Measurements from ENCODE around the gene CGNL1.

The CGNL1 gene

GRCh38 chr15:57352535-57353316, 23.6 kb upstream of the CGNL1 start:
- no peak for FAIRE-seq

GRCh38 chr15:57353317-57353804, 22.9 kb upstream of the CGNL1 start:
- no peak for FAIRE-seq

DNA sequence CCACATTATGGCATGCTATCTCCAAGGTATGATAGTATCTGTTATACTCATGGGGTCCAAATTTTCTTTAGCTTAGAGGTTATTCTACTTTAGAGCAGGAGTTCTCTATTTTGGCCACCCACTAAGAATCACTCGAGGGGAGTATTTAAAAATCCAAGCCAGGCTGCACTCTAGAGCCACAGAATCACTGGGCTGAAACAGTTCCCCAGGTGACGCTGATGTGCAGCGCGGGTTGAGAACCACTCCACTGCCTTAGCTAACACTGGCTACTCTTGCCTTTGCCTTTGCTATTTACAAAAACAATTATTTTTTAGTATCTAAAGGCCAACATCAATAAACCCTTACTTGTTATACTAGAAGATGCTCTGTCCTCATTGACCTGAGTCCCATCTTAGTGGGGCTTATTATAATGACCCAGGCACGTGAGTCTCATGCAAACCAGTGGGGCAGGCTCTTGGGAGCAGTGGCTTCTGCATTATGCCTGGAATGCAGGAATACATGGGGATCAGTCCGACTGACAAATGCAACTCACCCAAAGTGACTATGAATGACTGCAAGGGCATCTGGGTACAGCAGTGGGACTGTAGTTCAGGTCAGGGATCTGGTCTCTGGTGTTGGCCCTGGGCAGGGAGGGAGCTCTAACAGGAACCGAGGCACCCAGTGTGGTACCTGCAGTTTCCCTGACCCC, 21.7 kb upstream of the CGNL1 start:
- FAIRE-seq = no peak

DNA sequence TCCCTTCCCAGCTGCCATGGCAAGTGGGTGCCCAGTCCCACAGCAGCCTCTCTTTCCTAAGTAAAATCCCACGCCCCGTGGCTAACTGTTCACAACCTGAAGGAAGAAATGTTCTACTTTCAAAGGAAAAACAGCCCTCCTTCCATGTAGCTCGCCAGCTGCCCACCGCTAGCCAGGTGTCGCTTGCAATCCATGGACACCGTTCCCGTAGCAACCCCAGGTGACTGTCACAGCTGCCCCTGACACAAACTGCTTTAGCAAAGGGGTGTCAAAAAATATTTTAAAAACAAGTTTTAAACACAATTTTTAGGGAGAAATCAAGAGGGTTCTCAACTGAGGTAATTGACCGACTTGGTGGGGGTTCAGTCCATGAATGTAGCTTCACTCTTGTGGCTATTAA, 21.0 kb upstream of the CGNL1 start:
- FAIRE-seq = no peak

DNA sequence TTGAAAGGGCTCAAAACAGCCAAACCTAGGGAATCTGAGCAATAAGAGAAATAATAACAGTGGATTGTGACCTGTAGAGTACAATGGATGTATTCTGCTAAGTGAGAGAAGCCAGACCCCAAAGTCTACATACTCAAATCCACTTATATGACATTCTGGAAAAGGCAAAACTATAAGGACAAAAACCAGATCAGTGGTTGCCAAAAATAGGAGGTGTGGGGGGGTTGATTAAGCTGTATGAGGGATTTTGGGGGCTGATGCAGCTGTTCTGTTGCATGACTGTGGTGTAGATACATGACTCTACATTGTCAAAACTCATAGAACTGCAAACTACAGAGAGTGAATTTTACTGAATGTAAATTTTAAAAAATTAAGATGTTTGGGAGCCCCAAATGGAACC, 20.1 kb upstream of the CGNL1 start:
- no peak for FAIRE-seq

- FAIRE-seq = no peak
Measured at GRCh38 chr15:57356636-57357035, 19.7 kb upstream of the CGNL1 start.

GRCh38 chr15:57357799-57358198, 18.5 kb upstream of the CGNL1 start:
- no peak for FAIRE-seq

- no peak for FAIRE-seq
Measured at GRCh38 chr15:57358571-57358970, 17.7 kb upstream of the CGNL1 start.

DNA sequence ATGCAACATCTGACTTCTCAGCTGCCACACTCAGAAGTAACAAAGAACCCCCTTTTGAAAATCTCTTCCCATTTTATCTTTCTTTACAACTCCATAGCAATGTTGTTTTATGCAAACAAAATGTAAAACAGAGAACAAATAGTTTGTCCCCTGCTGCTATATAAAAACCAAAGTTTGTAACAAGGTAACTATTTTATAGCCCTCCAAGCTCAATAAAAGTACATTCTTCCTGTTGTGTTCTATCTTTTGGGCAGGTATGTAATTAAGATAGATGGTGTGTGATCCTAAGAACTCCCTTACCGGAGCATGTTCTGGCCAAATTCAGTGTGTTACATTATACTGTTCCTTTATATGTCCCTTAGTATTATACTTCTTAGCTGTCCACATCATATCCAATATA, 12.6 kb upstream of the CGNL1 start:
- FAIRE-seq = no peak

GRCh38 chr15:57364282-57365007, 11.9 kb upstream of the CGNL1 start:
- FAIRE-seq = no peak

DNA sequence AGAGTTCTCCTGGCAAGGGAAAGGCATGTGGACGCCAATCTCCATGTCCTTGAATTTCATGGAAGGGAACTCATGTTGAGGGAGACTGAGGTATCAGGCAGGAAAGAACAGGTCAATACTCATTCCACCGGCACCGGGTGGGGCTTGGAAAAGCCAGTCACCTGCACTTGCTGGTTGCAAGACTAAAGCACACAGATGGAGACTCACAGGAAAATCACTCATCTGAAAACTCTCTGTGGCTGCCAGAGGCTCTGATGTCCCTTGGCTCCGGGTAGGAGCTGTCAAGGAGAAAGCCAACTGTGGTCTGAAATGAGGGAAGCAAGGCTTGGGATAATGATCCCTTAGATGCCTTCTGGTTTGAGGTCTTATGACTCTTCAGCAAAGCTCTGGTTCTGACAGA, 8.7 kb upstream of the CGNL1 start:
- no peak for FAIRE-seq

- no peak for FAIRE-seq
Measured at GRCh38 chr15:57370929-57371328, 5.4 kb upstream of the CGNL1 start.

DNA sequence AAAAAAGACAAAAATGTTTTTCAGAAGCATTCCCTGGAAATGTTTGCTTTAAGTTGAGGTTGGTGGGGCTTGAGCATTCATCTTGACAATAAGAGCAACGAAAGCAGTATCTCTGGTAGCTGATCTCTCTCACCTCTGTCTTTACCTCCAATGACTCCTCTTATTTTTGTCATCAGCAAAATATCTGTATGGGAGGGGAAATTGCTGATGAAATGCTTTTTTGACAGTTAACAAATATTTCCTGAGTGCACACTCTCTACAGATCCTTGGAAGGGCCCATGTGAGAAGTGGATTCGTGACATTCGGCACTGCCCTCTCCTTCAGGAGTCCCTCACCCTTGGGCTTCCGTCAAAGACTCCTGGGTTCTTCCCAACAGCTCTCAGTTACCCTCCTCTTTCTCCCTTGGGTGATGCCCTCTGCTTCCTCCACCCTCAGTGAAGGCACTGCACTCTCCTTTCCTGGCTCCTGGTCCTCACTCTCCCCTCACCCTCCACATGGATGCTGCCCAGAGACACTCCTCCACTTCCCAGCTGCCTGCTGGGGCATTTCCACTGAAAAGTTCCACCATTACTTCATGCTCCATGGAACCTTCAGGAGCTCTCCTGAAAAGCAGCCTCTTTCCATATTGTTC, 2.9 kb upstream of the CGNL1 start:
- no peak for FAIRE-seq

- no peak for FAIRE-seq
Measured at GRCh38 chr15:57373882-57374276, 2.4 kb upstream of the CGNL1 start.

GRCh38 chr15:57376696-57377477, 582 bp downstream of the CGNL1 start:
- FAIRE-seq = no peak

DNA sequence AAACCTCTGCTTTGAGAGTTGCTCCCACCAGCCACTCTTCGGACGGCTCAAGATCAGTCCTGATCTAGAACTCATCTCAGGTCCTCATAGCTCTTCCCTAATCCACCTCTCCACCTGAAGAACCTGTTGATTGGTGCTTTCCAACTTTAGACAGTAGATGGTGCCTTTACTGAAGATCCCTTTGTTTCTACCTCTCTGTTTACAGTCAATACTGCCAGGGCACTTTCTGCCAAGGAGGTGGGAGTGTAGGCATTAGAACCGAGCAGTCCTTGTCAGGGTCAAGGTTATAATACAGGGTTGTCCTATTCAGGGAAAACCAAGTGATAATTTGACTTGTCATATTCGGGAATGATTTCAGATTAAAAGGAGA, 1.2 kb downstream of the CGNL1 start:
- FAIRE-seq = no peak

DNA sequence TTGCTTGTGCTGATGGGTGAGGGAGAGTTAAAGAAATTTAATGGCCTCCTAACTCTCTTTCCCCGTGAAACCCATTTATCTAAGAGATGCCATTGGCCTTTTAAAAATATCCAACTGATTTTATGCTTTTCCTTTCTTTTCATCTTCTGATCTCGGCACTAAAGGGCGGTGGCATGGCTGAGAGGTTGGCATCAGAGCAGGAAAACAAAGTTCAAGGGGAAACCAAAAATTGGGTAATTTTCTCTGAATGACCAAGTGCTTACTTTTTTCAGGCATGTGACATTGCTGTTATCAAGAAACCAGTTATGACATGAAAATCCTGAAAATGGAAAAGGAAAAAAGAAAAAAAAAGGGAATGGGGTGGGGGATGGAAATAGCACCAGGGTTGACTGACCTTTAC, 3.2 kb downstream of the CGNL1 start:
- FAIRE-seq = no peak

- FAIRE-seq = no peak
Measured at GRCh38 chr15:57380854-57381253, 4.5 kb downstream of the CGNL1 start.

DNA sequence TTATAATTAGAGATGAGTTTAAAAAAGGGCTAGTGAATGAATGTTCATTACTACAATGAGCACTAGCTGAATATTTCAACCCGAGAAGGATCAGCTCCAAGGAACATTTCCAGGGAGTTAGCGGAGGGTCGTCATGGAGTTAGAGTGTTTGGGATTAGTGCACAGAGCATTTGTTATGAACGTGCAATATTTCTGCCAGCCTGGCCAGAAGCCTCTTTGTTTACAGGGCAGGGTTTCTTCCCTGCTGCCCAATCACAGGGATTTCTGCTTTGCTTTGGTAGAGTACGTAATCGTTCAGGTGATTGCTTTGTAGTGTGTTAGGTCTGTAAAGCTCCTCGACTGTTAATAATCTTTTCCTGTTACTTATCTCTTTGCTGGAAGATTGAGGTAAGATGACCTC, 5.9 kb downstream of the CGNL1 start:
- peak; percentile 68 for FAIRE-seq

- FAIRE-seq = no peak
Measured at GRCh38 chr15:57382969-57383368, 6.7 kb downstream of the CGNL1 start.

DNA sequence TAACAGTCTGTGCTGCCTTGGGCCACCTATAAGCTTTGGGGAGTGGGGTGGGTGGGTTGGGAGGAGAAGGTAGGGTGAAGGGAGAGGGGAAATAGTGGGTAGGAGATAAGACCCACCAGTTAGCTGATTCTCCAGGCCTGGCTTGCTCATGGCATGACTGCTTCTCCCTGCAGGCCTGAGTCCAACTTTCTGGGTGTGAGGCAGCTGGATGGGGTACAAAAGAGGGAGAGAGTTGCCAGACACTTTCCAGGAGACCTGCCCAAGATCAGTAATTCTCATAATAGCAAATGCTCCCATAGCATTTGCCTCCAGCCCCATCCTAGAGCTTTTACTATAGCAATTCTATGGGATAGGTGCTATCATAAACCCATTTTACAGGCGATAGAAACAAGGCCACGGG, 7.7 kb downstream of the CGNL1 start:
- FAIRE-seq = no peak

DNA sequence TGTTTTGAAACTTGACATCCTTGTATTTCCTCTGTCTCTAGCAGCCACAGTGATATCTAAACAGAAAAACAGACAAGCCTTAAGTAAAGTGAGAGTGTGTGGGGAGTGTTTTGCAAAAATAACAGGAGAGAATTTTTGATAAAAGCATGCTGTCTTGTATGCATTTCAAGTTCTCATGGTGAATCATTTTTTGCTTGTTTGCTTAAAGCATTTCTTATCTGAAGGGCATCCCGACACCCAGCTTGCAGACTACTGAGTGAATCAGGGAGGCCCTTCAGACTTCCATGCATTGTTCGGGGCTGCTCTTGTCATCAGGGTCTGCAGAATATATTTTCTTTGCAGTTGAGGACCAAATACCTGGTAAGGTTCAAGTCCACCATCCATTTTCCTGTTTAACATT, 8.5 kb downstream of the CGNL1 start:
- FAIRE-seq = no peak
